Stimulated activated CD4-positive, alpha-beta T cell treated with anti-CD3 and anti-CD28 coated beads, Interleukin-12 subunit alpha, Interleukin-12 subunit beta, amount 100 ng/mL, for 24 hours (primary cell): ENCODE data around the gene MEX3A.

Source experiments
- DNase-seq, 2 experiments: peaks; one replicate each; pipeline ENCODE4 v3.0.0-alpha.2; 2020; ENCODE audit warnings: low read depth in 2 of 2

Gene MEX3A

DNA sequence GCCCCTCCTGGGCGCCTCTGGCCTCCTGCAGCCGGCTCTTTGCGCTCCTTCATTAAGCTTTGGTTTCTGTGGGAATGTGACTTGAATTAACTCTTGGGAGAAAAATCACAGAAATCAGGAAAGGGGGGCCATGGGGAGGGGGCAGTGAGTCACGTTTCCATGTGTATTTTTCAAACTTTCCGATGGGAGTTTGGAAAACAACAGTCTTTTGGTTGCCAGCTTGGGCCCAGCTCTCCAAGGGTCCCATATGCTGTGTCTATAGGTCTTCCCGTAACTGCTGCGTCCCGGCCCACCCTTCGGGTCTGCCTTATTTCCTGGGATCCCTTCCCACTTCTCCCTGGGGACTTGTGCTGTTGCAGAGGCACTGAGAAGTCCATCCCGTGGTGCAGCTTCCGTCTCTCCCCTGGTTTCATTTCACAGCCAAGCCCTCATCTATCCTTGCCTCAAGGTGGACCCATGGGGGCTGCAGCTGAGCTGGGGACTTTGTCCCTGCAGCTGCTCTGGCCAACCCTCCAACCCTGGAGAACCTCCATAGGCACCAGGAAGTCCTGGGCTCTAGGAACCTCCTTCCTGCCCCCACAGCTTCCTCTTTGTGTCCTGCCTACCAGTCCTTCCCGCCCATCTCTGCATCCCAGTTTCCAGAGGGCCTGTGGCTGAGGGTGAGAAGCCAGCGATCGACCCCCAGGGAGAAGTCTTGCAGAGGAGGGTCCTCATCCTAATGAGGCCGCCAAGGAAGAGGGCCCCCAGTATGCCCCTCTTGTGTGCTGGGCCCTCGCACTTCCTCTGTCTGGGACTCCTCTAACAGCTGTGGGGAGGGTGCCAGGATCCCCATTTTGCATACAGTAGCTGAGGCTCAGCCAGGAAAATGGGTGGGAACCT is 20.6 kb upstream of the MEX3A start:
- DNase-seq: no peak

DNA sequence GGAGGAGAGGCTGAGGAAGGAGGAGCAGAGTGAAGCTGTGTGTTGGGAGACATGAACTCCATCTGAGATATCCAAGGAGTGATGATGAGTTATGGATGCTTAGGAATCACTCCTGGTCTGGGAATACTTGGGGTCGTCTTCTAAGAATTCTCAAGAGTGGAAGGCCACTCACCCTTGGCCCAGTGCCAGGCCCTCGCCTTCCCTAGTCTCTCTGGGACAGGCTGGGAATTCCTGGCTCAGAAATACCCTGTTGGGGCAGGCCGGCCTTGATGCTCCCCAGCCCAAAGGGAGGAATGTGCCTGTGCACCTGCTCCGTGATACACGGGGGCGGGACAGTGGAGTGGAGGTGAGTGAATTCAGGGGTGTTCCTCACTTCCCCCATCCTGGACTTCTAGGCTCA is 19.6 kb upstream of the MEX3A start:
- DNase-seq: no peak

DNA sequence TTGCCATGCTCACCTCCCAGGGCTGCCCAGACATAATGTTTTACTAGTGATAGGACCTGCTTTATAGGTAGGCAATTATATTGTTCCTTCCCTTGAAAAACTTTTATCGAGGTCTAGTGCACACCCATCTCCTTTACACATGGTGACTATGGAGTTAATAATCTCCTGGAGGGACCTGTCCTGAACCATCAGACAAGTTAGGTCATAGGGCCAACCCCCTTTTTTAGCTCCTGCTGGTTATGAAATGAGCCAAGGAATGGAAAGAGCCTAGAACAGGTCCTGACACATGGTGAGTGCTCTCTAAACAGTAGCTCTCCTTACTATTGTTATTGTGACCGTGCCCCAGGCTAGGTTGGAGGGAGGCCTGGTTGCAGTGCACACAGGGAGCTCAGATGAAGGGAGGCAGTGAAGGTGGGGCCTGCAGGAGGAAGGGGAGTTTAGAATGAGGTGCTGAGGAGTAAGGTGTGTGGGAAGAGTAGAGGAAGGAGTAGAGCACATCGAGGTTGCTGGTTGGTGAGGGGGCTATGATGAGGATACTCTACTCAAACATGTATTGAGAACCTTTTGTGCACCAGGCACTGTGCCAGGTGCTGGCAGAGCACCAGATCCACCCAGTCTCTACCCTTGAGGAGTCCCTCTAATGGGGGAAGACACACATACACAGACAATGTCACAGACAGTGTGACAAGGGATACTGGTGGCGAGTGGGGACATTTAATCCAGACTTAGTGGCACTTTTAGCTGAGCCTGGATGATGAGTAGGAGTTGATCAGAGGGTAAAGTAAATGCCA is 18.1 kb upstream of the MEX3A start:
- DNase-seq: no peak

DNA sequence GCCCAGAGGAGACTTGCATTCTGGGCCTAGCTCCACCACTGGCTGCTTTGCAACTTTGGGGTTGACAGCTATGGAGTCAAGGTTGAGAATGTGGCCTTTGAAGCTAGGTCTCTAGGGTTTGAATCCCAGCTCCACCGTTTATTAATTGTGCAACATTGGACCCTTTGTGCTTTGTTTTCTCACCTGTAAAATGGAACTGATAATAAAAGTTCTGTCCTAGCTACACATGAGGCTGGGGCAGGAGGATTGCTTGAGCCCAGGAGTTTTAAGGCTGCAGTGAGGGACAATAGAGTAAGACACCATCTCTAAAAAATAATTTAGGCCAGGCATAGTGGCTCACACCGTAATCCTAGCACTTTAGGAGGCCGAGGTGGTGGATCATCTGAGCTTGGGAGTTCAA is 17.0 kb upstream of the MEX3A start:
- no peak for DNase-seq

DNA sequence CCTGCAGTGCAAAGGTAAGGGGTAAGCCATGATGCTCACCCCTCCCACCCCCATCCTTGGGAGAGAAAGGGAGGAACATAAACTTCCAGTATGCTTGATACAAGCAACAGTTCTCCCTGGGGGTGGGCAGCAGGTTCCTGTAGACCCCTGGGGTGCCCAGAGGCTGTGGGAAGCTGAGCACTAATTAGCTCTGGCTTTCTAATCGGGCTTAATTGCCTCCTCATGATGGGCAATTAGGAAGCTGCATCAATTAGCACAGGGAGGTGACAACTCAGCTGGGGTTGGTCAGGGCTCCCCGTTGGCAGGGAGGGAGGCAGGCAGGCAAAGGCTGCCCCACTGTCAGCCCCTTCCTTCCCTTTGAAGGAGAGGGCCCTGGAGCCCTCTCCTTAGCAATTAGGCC is 16.5 kb upstream of the MEX3A start:
- DNase-seq: no peak

DNA sequence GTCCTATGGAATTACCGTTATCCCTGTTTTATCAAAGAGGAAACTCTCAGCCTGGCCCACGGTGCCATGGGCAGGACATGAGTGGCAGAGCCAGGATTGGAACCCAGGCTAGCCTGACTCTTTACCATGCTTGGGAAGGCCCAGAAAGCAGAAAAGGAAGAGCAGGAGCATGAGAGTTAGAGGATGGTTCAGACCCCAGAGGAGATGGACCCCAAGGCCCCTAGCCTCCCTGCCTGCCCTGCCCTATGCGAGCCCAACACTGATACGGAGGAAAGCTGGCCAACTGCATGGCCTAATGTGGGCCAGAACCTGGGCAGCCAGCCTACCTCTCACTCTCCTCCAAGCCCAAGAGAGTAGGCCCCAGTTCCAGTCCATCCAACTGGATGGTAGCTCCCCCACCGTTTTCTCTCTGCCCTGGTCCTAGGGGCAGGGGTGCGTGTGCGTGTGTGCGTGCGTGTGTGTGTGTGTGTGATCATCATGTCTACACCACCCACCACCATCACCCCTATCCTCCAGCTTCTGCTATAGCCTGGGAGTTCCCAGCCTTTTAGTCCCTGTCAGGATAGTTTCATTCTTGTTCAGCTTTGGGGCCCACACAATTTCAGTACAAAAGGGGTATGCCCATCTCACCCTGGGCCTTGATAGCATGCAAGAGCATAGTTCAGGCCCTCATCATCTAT is 15.4 kb upstream of the MEX3A start:
- DNase-seq: peak in 1 of 2 experiments; percentile 41

DNA sequence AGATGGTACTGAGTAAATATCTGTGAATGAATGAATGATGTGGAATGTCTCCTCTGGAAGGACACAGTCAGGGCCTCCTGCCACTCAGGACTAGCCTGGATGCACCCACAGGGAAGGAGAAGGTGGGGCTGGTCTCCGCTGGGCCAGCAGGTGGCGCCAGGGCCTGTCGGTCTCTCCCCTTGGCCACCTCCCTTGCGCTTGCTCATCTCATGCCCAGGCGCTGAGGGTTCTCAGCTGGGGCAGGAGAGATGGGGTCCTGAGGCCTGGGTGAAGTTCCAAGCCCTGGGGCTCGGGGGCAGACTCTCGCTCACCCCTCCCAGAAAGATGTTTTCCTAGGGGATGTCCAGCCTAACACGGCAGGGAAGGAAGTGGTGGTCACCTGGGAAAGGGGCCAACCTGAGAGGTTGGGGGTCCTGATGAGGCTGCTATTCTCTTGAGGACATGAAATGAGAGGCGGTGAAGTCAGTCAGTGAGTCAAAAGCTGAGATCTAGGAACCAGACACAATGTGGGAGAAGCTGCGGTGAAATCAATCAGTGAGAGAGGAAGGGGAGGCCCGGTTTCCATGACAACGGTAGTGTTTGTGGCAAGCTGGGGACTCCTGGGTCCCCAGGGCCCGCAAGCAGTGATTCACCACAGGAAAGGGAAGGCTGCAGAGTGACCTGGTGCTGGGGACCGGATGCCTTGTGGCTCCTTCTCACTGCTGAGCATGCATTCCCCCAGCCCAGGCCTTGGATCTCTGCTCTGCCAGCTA is 14.6 kb upstream of the MEX3A start:
- DNase-seq: peak; percentile 74 to 89

DNA sequence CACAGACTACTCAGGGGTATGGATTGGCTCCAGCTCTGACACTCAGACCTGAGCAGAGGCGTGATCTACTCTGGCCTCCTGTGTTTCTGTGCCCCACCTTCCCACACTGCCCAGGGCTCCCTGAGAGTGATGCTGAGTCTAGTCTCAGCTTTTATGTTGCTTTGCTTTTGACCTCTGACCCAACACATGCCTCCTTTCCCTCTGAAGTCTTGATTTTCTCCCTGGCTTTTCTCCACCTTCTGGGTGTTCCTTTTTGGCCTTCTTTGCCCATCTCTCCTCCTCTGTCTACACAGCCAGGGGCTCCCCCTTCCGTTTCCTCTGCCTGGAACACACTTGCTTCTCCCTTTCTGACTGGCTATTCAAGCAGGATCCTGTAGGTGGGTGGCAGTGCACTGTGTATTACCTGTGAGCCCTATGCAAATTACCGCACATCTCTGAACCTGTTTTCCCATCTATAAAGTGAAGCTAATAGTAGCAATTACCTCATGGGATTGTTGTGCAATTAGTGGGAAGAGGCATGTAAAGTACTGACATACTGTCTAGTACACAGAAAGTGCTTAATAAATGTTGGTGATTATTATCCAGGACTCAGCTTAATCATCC is 13.7 kb upstream of the MEX3A start:
- DNase-seq: no peak

DNA sequence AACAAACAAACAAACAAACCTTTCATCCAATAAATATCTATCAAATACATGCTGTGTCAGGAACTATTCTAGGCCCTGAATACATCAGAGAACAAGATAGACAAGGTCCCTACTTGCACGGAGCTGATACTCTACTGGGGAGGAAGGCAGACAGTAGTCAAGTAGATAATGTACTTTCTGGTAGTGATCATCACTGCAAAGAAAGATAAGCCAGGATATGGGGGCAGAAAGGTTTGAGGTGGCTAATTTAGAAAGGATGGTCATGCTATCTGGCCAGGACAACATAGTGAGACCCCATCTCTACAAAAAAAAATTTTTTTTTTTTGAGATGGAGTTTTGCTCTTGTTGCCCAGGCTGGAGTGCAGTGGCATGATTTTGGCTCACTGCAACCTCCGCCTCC is 9.3 kb upstream of the MEX3A start:
- no peak for DNase-seq

DNA sequence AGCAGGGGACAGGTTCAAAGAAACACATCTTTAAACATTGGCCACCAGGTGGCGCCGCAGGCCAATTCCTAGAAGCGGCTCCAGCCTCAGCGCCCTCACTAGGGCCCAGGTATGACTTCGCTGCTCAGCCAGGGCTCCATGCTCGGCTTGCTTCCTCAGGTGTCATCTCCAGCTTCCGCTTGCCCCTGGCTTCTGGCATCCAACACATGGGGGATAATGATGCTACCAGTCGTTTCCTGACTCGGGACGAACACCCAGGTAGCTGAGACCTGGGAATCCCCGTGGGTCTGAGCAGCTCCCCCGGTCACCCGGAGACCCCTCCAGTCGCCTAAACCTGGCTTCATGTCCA is 8.5 kb upstream of the MEX3A start:
- peak; percentile 79 to 91 for DNase-seq

DNA sequence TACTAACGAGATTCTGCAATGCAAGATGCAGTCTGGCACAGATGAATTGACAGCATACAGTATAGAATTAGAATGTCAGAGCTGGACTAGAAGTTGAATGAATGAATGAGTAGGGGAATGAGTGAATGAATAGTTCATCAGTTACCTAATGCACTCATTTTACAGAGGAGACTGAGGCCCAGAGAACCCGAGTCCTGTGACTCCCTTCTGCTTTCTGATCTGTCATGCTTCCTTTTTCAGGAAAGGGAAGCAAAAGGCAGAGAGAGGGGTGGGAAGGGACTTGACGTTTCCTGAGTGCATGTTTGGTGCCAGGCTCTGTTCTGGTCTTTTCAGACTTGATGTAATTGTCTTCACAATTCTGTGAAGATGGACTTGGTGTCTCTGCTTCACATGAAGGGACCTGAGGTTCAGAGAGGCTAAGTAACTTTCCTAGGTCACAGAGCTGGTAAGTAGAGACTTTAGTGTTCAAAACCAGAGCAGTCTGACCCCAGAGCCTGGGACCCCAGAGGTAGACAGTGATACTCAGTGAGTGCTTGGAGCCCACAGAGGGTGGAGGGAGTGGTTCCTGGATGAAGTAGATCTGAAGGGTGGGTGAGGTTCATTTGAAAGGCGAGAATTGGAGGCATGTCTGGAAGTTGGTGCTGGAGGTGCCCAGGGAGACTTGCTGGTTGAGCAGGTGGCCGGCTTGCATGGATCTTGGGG is 8.0 kb upstream of the MEX3A start:
- DNase-seq: no peak

DNA sequence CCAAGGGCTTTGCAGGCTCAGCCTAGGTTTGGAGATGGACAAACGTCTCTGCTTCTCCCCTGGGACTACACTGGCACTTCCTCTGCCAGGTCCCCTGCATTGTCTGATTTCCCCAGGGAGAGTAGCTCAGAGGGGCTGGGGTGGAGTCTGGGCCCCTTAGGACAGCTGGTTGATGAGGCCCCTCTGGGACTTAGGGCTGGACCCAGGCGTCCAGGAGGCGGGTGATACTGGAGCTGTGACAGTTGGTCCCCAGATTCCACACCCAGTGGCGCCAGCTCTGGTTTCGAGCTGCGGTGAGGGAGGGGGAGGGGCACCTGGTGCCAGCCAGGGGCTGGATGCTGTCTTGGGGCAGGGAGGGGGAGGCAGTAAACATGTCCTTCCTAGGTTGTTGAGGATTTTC is 7.4 kb upstream of the MEX3A start:
- DNase-seq: no peak

DNA sequence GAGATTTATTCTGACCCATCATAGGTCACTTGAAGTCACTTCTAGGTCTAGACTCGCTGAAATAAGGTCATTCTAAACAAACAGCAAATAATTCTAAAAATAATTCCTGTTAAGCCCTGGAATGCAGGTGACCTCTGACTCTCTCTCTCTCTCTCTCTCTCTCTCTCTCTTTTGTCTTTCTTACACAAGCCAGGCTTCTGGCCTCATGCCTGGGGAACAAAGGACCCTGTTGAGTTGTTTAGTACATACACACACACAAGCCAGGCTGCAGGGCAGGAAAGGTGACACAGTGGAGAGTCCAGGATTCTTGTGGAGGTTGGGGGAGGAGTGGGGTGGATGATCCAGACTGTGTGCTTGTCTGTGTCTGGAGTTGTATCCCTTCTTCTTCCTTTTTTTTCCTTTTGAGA is 4.0 kb upstream of the MEX3A start:
- DNase-seq: no peak

DNA sequence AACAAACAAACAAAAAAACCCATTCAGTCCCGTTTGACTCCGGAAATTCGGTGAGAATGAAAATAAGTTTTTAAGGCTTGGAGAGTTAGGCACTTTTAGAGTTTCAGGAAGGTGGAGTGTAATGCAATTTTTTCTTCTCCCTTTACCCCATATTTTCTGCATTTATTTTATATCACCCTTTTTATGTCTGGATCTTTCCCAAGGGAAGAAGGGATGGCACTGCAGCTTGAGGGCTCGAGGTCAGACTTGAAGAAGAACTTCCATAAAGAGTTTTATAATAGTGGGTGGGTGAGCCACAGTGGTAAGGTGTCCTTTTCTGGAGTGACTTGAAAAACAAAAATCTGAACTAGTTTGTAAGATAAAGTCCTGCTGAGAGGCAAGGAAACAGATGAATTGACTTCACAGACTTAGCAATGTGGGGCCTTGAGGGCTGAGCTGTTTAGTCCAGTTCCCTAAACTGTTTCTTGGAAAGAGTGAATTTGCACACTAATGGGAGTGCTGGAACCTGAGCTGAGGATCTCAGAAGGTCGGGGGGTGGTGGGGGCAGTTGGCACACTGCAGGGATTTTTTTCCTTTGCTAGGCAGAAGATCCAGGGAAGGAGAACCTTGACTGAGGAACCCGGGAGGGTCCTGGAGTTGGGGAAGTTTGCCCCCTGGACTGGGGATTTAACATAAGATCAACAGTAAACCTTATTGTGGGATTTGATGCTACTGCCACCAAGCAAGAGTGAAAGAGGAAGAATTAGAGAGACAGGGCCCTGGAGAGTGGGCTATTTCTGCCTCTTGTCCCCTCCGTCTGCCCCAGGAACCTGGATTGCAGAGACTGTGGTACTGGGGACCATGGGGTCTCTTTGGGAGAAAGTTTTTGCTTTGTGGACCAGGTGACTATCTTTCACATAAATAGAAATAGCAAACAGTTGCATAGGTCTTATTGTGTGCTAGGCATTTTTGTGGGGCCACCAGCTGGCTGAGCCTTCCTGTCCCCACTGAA is 1.8 kb upstream of the MEX3A start:
- no peak for DNase-seq

DNA sequence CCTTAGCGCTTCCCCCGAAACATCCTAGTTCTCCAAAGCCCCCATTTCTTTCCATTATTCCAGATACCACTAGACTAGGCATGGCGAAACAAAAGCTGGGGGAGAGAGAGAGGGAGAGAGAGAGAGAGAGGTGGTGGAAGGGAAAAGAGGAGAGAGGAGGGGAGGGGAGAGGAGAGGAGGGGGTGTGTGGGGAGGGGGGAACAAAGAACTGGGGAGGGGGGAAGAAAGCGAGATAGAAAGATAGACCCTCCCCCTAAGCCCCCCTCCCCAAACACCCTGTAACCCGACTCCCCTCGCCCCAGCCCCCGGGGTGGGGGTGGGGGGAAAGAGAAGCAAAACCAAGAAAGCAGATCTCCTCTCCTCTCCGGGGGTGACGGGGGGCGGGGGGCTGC is 352 bp downstream of the MEX3A start:
- no peak for DNase-seq

DNA sequence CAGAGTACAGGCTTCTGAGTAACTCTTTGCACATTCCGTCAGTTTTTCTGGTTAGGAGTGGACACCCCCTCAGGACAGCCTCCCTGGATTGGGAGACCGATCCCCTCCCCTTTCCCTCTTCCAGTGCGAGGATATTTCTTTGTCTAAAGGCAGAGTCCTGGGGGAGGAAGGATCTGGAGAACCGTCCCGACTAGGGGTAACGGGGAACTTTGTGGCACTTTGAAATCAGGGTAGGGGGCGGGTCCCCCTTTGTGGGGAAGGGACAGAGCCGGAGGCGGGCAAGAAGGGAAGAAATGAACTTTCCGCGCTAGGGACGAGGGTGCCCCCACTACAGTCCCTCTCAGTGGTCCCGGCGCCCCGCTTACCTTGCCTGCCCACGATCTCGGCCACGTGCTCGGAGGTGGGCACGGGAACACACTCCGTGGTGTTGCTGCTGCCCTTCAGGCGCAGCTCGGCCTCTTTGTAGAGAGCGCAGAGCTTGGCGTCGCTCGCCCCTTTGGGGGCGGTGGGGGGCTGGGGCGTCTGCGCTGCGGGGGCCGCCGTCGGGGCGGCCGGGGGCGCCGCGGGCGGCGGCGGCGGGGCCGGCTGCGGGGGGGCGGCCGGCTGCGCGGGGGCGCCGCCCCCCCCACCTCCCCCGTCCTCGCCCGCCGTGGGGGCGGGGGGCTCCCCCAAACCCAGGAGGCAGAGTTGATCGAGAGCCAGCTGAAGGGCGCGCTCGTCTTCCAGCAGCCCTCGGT is 917 bp downstream of the MEX3A start:
- no peak for DNase-seq

DNA sequence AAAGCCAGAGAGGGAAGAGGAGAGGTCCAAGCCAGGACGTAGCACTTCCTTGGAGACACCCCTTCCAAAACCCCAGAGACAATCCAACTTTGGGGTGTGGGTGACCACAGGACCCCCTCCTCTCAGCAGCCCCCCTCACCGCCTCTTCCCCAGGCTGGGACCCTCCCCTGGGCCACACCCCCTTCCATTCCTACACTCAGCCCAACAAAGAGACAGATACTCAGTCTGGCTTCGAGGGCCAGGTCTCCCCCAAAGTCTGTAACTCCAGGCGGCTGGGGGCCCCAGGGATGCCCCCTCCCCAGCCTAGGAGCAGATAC is 1.4 kb downstream of the MEX3A start:
- DNase-seq: no peak

DNA sequence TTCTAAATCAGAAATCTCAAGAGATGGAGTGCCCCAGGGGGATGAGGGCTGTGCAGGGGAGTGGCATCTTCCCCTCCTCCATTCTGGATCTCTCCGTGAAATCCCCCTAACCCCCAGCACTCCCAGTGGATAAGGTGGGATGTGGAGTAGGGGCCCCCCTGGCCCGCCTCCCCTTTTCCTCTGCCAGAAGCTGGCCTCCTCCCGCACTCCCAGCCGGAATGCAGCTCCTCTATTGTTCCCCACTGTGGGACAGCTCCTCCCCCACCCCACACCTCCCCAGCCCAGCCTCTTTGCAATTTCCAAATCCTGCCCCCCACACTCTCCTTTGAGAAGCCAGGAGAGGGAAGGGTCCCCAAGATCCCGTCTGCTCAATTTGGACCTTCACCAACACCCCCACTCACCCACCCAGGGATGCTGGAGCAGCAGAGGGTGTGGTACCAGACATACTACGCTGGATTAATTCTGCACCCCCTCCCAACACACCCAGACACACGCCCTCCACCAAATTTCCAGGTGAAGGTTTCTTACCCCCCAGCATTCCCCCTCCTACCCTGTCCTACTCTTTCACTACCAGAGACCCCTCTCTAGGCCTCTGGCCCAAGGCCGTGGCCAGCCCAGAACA is 1.9 kb downstream of the MEX3A start:
- no peak for DNase-seq

DNA sequence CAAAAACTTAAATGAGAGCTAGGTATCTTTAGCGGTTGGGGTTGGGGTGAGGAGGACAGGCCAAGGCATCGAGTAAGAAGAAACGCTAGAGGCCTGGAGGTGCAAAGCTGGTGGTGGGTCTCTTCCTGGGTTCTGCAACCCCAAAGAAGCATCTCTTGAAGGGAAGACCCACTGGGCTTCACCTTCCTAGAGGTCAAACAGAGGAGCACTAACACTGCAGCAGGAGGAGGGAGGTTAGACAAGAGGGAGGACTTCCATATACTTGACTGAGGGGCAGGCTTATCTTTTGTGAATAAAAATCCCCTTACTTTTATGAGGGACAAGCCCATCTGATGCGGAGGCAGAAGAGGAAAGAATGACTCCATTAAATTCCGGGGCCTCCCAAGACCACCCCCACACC is 2.5 kb downstream of the MEX3A start:
- no peak for DNase-seq
